Measurements from ENCODE around the gene ACTRT1.

Gene ACTRT1

GRCh38 chrX:128051526-128051925 lies 677 bp downstream of the ACTRT1 start:
- Histone ChIP-seq H3K4me3 (ENCODE audit: low read length) (no peak overlapping the region), H3K9me3 (replicated peaks; ENCODE audit: insufficient read depth, low read length) (no peaks in the 10 kb centered on the region), H3K4me1 (ENCODE audit: low read length) (no peaks in the 10 kb centered on the region), H2AFZ (ENCODE audit: low read length) (no peak overlapping the region), H3K79me2 (ENCODE audit: low read length) (no peaks in the 10 kb centered on the region), H3K4me2 (ENCODE audit: low read depth, low read length) (no peak overlapping the region), H3K27me3 (replicated peaks; ENCODE audit: insufficient read depth, low read length) (no peaks in the 10 kb centered on the region), H3K9ac (ENCODE audit: low read length) (no peak overlapping the region), H3K9me2 (replicated peaks; ENCODE audit: insufficient read depth, low read length) (no peaks in the 10 kb centered on the region), H3K27ac (ENCODE audit: low read length) (no peak overlapping the region), H4K20me1 (ENCODE audit: insufficient read depth, low read length) (no peaks in the 10 kb centered on the region), H3K36me3 (replicated peaks; ENCODE audit: insufficient read depth, low read length) (no peaks in the 10 kb centered on the region), H3F3A (ENCODE audit: insufficient read depth, low read length) (no peaks in the 10 kb centered on the region)
- TF ChIP-seq EZH2 (optimal IDR thresholded peaks at IDR 0.05; ENCODE audit: low read depth, low read length): no peak
- TF ChIP-seq CTCF (IDR thresholded peaks at IDR 0.05; ENCODE audit: low read length): no peak
- TF ChIP-seq EZH2phosphoT487 (IDR thresholded peaks at IDR 0.05; ENCODE audit: low read length): no peak
- no peak for DNase-seq

GRCh38 chrX:128035318-128035717 lies 16.9 kb downstream of the ACTRT1 start:
- Histone ChIP-seq H3K27ac (ENCODE audit: low read length) (no peak overlapping the region), H3K9me3 (replicated peaks; ENCODE audit: insufficient read depth, low read length) (no peaks in the 10 kb centered on the region), H3F3A (ENCODE audit: insufficient read depth, low read length) (no peaks in the 10 kb centered on the region), H2AFZ (ENCODE audit: low read length) (no peak overlapping the region), H3K79me2 (ENCODE audit: low read length) (no peaks in the 10 kb centered on the region), H3K4me2 (ENCODE audit: low read depth, low read length) (no peak overlapping the region), H3K4me1 (ENCODE audit: low read length) (no peaks in the 10 kb centered on the region), H4K20me1 (ENCODE audit: insufficient read depth, low read length) (no peaks in the 10 kb centered on the region), H3K9me2 (replicated peaks; ENCODE audit: insufficient read depth, low read length) (no peaks in the 10 kb centered on the region), H3K27me3 (replicated peaks; ENCODE audit: insufficient read depth, low read length) (no peaks in the 10 kb centered on the region), H3K9ac (ENCODE audit: low read length) (no peak overlapping the region), H3K4me3 (ENCODE audit: low read length) (no peak overlapping the region), H3K36me3 (replicated peaks; ENCODE audit: insufficient read depth, low read length) (no peaks in the 10 kb centered on the region)
- DNase-seq: no peak
- TF ChIP-seq EZH2 (optimal IDR thresholded peaks at IDR 0.05; ENCODE audit: low read depth, low read length): no peak
- TF ChIP-seq CTCF (IDR thresholded peaks at IDR 0.05; ENCODE audit: low read length): no peak
- no peak for TF ChIP-seq EZH2phosphoT487 (IDR thresholded peaks at IDR 0.05; ENCODE audit: low read length)

GRCh38 chrX:128021566-128021965 lies 30.6 kb downstream of the ACTRT1 start:
- TF ChIP-seq EZH2 (optimal IDR thresholded peaks at IDR 0.05; ENCODE audit: low read depth, low read length): no peak
- no peak for TF ChIP-seq CTCF (IDR thresholded peaks at IDR 0.05; ENCODE audit: low read length)
- TF ChIP-seq EZH2phosphoT487 (IDR thresholded peaks at IDR 0.05; ENCODE audit: low read length): no peak
- DNase-seq: no peak
- no peaks in the 10 kb centered on the region for H3K79me2 ChIP-seq (ENCODE audit: low read length)
- no peak overlapping the region for H3K9ac ChIP-seq (ENCODE audit: low read length)
- H3K9me3 ChIP-seq (replicated peaks; ENCODE audit: insufficient read depth, low read length): no peaks in the 10 kb centered on the region
- H2AFZ ChIP-seq (ENCODE audit: low read length): no peak overlapping the region
- H3K4me3 ChIP-seq (ENCODE audit: low read length): no peak overlapping the region
- H3K36me3 ChIP-seq (replicated peaks; ENCODE audit: insufficient read depth, low read length): no peaks in the 10 kb centered on the region
- no peaks in the 10 kb centered on the region for H3K9me2 ChIP-seq (replicated peaks; ENCODE audit: insufficient read depth, low read length)
- no peak overlapping the region for H3K27ac ChIP-seq (ENCODE audit: low read length)
- H3F3A ChIP-seq (ENCODE audit: insufficient read depth, low read length): no peaks in the 10 kb centered on the region
- no peak overlapping the region for H3K4me2 ChIP-seq (ENCODE audit: low read depth, low read length)
- no peaks in the 10 kb centered on the region for H3K27me3 ChIP-seq (replicated peaks; ENCODE audit: insufficient read depth, low read length)
- no peaks in the 10 kb centered on the region for H3K4me1 ChIP-seq (ENCODE audit: low read length)
- H4K20me1 ChIP-seq (ENCODE audit: insufficient read depth, low read length): no peaks in the 10 kb centered on the region
